Ectodermal cell (in vitro differentiated cells): ENCODE data around the gene DNAJC24.

ENCODE experiments used
- H3K27ac ChIP-seq: 2 replicates; pipeline ENCODE4 v1.7.0; 2013; ENCODE audit warnings: mild to moderate bottlenecking, low read depth, low read length; ENCODE audit not compliant: insufficient read depth, poor library complexity, severe bottlenecking
- H3K27me3 ChIP-seq: 2 replicates; pipeline ENCODE4 v1.7.0; 2013; ENCODE audit warnings: mild to moderate bottlenecking, low read length; ENCODE audit not compliant: insufficient read depth, control insufficient read depth, poor library complexity, severe bottlenecking
- H3K36me3 ChIP-seq: one replicate; pipeline ENCODE4 v1.7.0; 2013; ENCODE audit warnings: low read length; ENCODE audit not compliant: control insufficient read depth, insufficient read depth
- H3K4me1 ChIP-seq: one replicate; pipeline ENCODE4 v1.7.0; 2013; ENCODE audit warnings: low read length; ENCODE audit not compliant: control insufficient read depth, insufficient read depth
- H3K4me3 ChIP-seq: 2 replicates; pipeline ENCODE4 v1.7.0; 2013; ENCODE audit warnings: low read depth, low read length, control low read depth; ENCODE audit not compliant: insufficient read depth
- H3K9me3 ChIP-seq: 2 replicates; pipeline ENCODE4 v1.7.0; 2013; ENCODE audit warnings: mild to moderate bottlenecking, low read length, moderate library complexity; ENCODE audit not compliant: control insufficient read depth
- WGBS, 2 experiments: methylation state at CpG; one replicate each; pipeline ENCODE4 v1.1.7; 2013; ENCODE audit warnings: missing lambda C conversion rate in 2 of 2; 5-methylcytosine and 5-hydroxymethylcytosine counted together

Gene DNAJC24

GRCh38 chr11:31441296-31441695 lies 71.6 kb downstream of the DNAJC24 start:
- Histone ChIP-seq H3K4me3 (no peak overlapping the region), H3K27me3 (no peaks in the 10 kb centered on the region), H3K36me3 (no peaks in the 10 kb centered on the region), H3K9me3 (no peaks in the 10 kb centered on the region), H3K4me1 (peaks cover 4% of the 10 kb centered on the region), H3K27ac (no peak overlapping the region)

DNA sequence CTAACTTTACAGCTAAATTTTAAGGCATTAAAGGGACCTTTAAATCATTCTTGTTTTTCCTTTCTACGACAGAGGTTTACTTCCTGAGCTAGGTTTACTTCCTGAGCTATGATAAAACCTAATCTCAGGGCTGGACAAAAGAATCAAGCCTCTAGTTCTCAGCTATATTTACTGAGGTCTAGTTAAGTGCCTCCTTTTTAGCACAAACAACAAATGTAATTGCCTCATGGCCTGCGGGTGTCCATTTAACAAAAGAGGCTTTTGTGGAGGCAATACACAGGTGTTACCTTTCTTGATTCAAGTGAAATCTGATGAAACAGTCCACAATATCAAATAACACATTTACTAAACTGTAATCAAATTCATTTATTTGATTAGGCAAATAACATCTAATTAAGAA lies 72.4 kb downstream of the DNAJC24 start:
- Histone ChIP-seq H3K27ac (no peak overlapping the region), H3K4me3 (no peak overlapping the region), H3K4me1 (peaks cover 4% of the 10 kb centered on the region), H3K9me3 (no peaks in the 10 kb centered on the region), H3K27me3 (no peaks in the 10 kb centered on the region), H3K36me3 (no peaks in the 10 kb centered on the region)
- WGBS, 2 experiments, result 57 to 78% methylated on average over 2 of the region's 2 CpGs

DNA sequence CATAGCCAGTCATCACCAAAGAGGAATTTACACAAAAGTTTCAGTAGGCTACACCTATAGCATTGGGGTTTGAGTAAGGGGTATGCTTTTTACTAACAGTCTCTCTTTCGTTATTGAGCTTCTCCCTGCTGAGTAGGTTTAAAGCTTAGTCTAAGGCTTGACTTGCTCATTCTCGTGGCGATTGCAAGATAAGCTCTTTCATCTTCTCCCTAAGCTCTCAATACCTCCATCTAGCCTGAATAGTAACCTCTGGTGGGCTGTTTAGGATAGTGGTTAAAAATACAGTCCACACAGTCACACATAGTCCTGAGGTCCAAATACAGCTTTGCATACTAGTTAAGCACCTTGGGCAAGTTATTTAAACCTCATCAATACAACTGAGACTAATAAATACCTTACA lies 74.1 kb downstream of the DNAJC24 start:
- peaks cover 4% of the 10 kb centered on the region for H3K4me1 ChIP-seq
- 31 to 57% methylated on average over 2 to 3 of the region's 3 CpGs for WGBS, 2 experiments
- H3K27ac ChIP-seq, result peak overlapping the region; percentile 52
- no peaks in the 10 kb centered on the region for H3K36me3 ChIP-seq
- H3K4me3 ChIP-seq, result no peak overlapping the region
- H3K9me3 ChIP-seq, result no peaks in the 10 kb centered on the region
- no peaks in the 10 kb centered on the region for H3K27me3 ChIP-seq

- Histone ChIP-seq H3K36me3 (no peaks in the 10 kb centered on the region), H3K27ac (no peak overlapping the region), H3K4me1 (no peaks in the 10 kb centered on the region), H3K9me3 (no peaks in the 10 kb centered on the region), H3K27me3 (no peaks in the 10 kb centered on the region), H3K4me3 (no peak overlapping the region)
- 90 to 97% methylated on average over 3 of the region's 4 CpGs for WGBS, 2 experiments
Measured at GRCh38 chr11:31445621-31446020, 76.0 kb downstream of the DNAJC24 start.

GRCh38 chr11:31449040-31449439 lies 79.4 kb downstream of the DNAJC24 start:
- no peak overlapping the region for H3K4me3 ChIP-seq
- no peaks in the 10 kb centered on the region for H3K27me3 ChIP-seq
- H3K36me3 ChIP-seq, result no peaks in the 10 kb centered on the region
- H3K4me1 ChIP-seq, result no peaks in the 10 kb centered on the region
- 100% methylated on average over 1 to 2 of the region's 2 CpGs for WGBS, 2 experiments
- no peak overlapping the region for H3K27ac ChIP-seq
- no peaks in the 10 kb centered on the region for H3K9me3 ChIP-seq

GRCh38 chr11:31450841-31451240 lies 81.2 kb downstream of the DNAJC24 start:
- no peaks in the 10 kb centered on the region for H3K36me3 ChIP-seq
- H3K4me1 ChIP-seq, result no peaks in the 10 kb centered on the region
- 89 to 94% methylated on average over 1 of the region's 1 CpG for WGBS, 2 experiments
- no peak overlapping the region for H3K4me3 ChIP-seq
- no peak overlapping the region for H3K27ac ChIP-seq
- H3K9me3 ChIP-seq, result no peaks in the 10 kb centered on the region
- H3K27me3 ChIP-seq, result no peaks in the 10 kb centered on the region

DNA sequence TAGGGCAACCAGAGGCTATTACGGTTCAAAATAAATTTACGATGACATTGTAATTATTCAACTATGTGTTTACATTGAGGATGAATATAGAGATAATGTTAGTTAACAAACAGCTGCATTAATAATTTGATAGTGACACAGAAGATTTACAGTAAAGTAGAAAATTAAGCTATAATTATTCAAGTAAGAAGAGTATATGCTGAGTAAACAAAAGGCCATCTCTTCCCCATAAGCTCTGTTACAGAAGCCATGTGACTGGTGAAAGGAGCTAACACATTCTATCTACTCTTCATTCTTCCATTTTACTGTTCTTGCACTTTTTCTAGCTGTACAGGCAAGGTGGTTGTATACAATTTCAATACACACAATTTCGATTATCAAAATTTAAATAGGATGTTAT lies 85.5 kb downstream of the DNAJC24 start:
- Histone ChIP-seq H3K4me3 (no peak overlapping the region), H3K27me3 (no peaks in the 10 kb centered on the region), H3K27ac (no peak overlapping the region), H3K9me3 (no peaks in the 10 kb centered on the region), H3K4me1 (no peaks in the 10 kb centered on the region), H3K36me3 (no peaks in the 10 kb centered on the region)
- 100% methylated on average over 3 of the region's 3 CpGs; no CpG with 5 or more reads in 1 of the 2 experiments for WGBS, 2 experiments

DNA sequence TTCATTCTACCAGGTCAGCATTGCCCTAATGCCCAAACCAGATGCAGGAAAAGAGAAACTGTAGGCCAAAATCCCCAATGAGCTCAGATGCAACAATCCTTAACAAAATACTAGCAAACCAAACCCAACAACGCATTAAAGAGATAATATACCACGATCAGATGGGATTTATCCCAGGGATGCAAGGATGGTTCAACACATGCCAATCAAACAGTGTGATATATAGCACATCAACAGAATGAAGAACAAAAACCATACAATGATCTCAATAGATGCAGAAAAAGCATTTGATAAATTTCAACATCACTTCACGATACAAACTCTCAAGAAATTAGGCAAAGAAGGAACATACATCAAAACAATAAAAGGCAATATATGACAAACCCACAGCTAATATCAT lies 94.8 kb downstream of the DNAJC24 start:
- 92 to 94% methylated on average over 3 of the region's 3 CpGs for WGBS, 2 experiments
- Histone ChIP-seq H3K4me3 (no peak overlapping the region), H3K36me3 (peaks cover 29% of the 10 kb centered on the region), H3K27me3 (no peaks in the 10 kb centered on the region), H3K4me1 (no peaks in the 10 kb centered on the region), H3K9me3 (no peaks in the 10 kb centered on the region), H3K27ac (no peak overlapping the region)

DNA sequence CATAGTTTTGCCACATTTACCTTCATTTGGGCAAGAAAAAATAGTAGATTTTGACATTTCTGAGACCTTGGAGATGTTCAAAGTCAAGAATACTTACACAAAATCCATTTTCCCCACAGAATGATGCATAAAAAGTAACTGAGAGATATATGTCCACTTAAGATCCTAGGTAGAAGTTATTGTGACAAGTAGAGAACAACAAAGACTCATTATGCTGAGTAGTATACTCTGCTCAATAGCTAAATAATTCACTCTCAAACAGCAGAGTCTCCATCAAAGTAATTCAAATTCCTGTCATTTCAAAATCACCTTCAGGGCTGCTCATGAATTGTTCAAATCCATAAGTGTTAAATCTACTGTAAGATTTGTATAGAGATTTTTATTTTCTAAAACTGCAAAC lies 104.4 kb downstream of the DNAJC24 start:
- no peak overlapping the region for H3K4me3 ChIP-seq
- no peaks in the 10 kb centered on the region for H3K9me3 ChIP-seq
- no peaks in the 10 kb centered on the region for H3K36me3 ChIP-seq
- no peaks in the 10 kb centered on the region for H3K27me3 ChIP-seq
- no peaks in the 10 kb centered on the region for H3K4me1 ChIP-seq
- no peak overlapping the region for H3K27ac ChIP-seq

DNA sequence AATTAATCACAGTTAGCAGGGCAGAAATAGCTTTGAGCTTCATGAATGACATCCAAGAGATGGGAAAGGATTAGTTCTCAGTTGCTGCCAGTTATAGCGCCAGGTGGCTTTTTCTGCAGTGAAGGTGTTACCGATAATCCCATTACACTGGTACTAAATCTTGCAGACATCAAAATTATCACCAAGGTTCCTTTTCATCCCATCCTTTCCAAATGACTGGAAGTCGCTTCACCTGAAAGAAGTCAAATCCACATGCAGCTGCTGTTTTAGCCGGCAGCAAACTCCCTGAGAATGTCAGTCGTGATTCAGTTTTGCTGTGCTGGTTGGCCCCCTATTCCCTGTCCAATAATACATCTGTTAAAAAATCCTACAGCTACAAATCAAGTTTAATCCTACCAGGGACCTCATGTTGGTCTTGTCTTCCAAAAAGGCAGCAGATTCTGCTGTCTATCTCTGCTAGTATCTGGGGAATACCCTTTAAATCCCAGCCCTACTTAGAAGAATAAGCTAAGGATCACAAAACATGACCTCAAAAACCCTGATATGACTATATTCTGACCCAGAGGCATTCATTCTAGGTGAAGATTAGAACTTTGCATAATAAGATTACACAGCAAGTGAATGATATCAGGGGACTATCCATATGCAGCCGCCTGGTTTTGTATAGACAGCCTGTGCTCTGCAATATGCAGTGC lies 108.0 kb downstream of the DNAJC24 start:
- H3K4me3 ChIP-seq, result no peak overlapping the region
- WGBS, 2 experiments, result 89 to 91% methylated on average over 6 of the region's 6 CpGs
- H3K27ac ChIP-seq, result no peak overlapping the region

DNA sequence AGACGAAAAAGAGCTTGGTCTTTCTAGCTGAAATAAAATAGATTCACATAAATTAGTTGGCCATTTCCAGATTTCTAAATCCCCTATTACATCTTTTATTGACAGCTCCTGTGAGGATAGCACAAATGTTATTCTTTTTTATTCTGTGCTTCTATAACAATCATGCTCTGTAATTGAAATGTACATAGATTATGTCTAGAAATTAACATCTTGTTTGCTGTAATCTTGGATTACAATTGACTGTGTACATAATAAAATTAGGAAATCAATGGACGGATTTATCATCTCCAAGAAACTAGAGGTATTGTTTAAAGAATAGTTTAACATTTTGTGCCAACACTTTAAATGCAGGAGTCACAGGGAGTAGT lies 108.5 kb downstream of the DNAJC24 start:
- no peaks in the 10 kb centered on the region for H3K36me3 ChIP-seq
- WGBS, 2 experiments, result 90 to 100% methylated on average over 2 of the region's 2 CpGs
- H3K27ac ChIP-seq, result no peak overlapping the region
- H3K27me3 ChIP-seq, result no peaks in the 10 kb centered on the region
- H3K4me3 ChIP-seq, result no peak overlapping the region
- H3K4me1 ChIP-seq, result no peaks in the 10 kb centered on the region
- no peaks in the 10 kb centered on the region for H3K9me3 ChIP-seq

More for the DNA sequence above, 108.0 kb downstream of the DNAJC24 start:
- H3K27me3 ChIP-seq, result no peaks in the 10 kb centered on the region
- no peaks in the 10 kb centered on the region for H3K4me1 ChIP-seq
- no peaks in the 10 kb centered on the region for H3K36me3 ChIP-seq
- H3K9me3 ChIP-seq, result no peaks in the 10 kb centered on the region
